Kidney epithelial cell (primary cell): Measurements from ENCODE around the gene RALGAPB. TPM values are rescaled to one million over a fixed set of nuclear protein-coding genes. Genes with fewer than 3 reads are reported as not detected.

ENCODE experiments used
- DNase-seq: peaks from one replicate; pipeline ENCODE4 v3.0.0-alpha.2; 2010; ENCODE audit warnings: low read depth
- H3K27me3 ChIP-seq: 2 replicates; pipeline ENCODE4 v1.6.0; 2011; ENCODE audit warnings: low read length; ENCODE audit not compliant: control insufficient read depth, insufficient read depth
- H3K36me3 ChIP-seq: 2 replicates; pipeline ENCODE4 v1.5.1; 2011; ENCODE audit warnings: low read length; ENCODE audit not compliant: control insufficient read depth, insufficient read depth
- H3K4me3 ChIP-seq: 2 replicates; pipeline ENCODE4 v1.5.1; 2011; ENCODE audit warnings: low read depth, mild to moderate bottlenecking, control low read depth, low read length
- total RNA-seq: library from RNA; depleted of rRNA; stranded (reverse); fragments of >200 nt; gene quantifications from 2 replicates; pipeline ENCODE4 v1.2.3, GENCODE V29; 2015
- TF ChIP-seq, protein P1 (sequence below): IDR thresholded peaks from 2 replicates; pipeline ENCODE4 v1.5.1; 2011; ENCODE audit warnings: mild to moderate bottlenecking, moderate library complexity, low read length, control low read depth, inconsistent platforms; ENCODE audit not compliant: insufficient read depth, poor library complexity, severe bottlenecking

RALGAPB gene
- total RNA-seq, 1 donor from 2014 or later, result 35.1 TPM

DNA sequence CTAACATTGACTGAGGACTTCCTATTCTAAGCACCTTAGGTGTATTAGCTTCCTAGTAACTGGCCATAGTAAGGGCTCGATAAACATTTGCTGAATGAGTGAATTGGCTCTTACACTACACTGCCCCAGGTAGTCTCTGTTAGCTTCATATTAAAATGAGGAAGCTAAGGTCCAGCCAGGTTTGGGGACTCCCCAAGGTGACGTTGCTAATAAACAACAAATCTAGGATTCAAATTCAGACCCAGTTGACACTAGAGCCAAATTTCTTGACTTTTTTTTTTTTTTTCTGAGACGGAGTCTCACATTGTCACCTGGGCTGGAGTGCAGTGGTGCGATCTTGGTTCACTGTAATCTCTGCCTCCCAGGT is 145.2 kb downstream of the RALGAPB start:
- TF ChIP-seq, protein P1, sequence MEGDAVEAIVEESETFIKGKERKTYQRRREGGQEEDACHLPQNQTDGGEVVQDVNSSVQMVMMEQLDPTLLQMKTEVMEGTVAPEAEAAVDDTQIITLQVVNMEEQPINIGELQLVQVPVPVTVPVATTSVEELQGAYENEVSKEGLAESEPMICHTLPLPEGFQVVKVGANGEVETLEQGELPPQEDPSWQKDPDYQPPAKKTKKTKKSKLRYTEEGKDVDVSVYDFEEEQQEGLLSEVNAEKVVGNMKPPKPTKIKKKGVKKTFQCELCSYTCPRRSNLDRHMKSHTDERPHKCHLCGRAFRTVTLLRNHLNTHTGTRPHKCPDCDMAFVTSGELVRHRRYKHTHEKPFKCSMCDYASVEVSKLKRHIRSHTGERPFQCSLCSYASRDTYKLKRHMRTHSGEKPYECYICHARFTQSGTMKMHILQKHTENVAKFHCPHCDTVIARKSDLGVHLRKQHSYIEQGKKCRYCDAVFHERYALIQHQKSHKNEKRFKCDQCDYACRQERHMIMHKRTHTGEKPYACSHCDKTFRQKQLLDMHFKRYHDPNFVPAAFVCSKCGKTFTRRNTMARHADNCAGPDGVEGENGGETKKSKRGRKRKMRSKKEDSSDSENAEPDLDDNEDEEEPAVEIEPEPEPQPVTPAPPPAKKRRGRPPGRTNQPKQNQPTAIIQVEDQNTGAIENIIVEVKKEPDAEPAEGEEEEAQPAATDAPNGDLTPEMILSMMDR, result no peak
- H3K27me3 ChIP-seq, result no peaks in the 10 kb centered on the region
- H3K4me3 ChIP-seq, result no peak overlapping the region
- H3K36me3 ChIP-seq, result no peaks in the 10 kb centered on the region
- DNase-seq, result no peak

DNA sequence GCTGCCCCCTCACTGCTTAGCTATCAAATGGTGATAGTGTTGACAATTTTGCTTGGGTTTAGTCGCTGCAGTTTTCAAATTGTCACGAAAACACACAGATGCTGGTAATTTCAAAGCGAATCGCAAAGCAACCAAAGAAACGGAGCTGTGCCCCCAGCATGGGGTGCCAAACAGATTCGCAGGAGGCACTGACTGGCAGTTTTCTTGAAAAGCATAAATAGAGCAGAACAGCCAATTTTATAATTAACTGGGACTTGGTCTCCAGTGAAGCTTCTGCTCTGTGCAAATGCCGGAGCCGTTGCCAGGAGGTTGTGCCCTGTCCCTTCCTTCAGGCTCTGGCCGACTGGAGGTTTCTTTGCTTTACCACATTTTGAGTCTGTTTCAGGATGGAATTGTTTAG is 147.8 kb downstream of the RALGAPB start:
- Histone ChIP-seq H3K27me3 (no peaks in the 10 kb centered on the region), H3K4me3 (no peak overlapping the region), H3K36me3 (no peaks in the 10 kb centered on the region)
- TF ChIP-seq, protein P1, result no peak
- no peak for DNase-seq

DNA sequence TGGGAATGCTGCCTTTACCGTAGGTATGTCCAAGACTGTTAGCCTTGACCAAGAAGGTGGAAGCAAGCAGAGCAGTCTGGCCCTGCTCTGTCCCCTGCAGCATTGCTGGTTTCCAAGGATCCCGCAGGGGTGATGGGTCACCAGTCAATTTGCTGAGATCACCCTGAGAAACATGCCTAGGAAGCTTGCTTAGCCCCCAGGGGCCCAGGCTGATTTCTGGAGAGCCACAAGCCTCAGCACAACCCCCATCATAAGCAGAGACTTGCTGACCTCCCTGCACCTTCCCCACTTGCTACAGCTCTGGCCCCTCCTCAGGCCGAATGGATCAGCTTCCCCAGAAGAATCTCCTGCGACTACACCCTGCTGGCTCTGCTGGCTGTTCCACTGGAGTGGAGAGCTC is 150.4 kb downstream of the RALGAPB start:
- Histone ChIP-seq H3K36me3 (no peaks in the 10 kb centered on the region), H3K4me3 (no peak overlapping the region), H3K27me3 (no peaks in the 10 kb centered on the region)
- DNase-seq, result no peak
- TF ChIP-seq, protein P1, result no peak

DNA sequence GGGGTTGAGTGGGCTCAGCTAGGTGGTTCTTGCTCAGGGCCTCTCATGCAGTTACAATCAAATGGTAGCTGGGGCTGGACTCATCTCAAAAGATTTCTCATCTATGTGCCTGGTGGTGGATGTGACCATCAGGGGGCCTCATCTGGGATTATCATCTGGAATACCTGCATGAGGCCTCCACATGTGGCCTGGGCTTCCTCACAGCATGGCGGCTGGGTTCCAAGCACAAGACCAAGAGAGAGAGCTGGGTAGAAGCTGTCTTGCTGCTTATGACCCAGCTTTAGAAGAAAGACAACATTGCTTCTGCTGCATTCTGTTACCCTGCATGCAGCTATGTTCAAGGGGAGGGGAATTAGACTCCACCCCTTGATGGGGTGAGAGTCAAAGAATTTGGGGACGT is 151.4 kb downstream of the RALGAPB start:
- DNase-seq, result no peak
- Histone ChIP-seq H3K4me3 (no peak overlapping the region), H3K36me3 (no peaks in the 10 kb centered on the region), H3K27me3 (no peaks in the 10 kb centered on the region)
- TF ChIP-seq, protein P1, result no peak

DNA sequence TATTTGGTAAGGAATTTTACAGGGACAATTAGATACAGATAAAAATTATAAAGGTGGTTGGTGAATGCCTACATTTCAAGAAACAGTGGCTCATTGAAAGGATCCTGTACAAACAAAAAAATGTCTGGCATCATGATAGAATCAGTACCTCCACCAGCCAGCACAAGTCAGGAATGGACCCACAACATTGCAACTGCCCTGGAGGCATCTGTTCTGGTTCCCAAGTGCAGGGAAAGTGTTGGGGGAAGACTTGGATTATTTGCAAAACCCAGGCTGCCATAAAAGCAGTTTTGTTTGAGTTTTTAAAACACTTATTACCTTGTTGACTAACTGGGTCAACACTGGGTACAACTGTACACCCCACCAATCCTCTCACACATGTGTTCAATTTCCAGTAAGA is 153.3 kb downstream of the RALGAPB start:
- Histone ChIP-seq H3K36me3 (no peaks in the 10 kb centered on the region), H3K4me3 (no peak overlapping the region), H3K27me3 (no peaks in the 10 kb centered on the region)
- TF ChIP-seq, protein P1, result no peak
- no peak for DNase-seq

DNA sequence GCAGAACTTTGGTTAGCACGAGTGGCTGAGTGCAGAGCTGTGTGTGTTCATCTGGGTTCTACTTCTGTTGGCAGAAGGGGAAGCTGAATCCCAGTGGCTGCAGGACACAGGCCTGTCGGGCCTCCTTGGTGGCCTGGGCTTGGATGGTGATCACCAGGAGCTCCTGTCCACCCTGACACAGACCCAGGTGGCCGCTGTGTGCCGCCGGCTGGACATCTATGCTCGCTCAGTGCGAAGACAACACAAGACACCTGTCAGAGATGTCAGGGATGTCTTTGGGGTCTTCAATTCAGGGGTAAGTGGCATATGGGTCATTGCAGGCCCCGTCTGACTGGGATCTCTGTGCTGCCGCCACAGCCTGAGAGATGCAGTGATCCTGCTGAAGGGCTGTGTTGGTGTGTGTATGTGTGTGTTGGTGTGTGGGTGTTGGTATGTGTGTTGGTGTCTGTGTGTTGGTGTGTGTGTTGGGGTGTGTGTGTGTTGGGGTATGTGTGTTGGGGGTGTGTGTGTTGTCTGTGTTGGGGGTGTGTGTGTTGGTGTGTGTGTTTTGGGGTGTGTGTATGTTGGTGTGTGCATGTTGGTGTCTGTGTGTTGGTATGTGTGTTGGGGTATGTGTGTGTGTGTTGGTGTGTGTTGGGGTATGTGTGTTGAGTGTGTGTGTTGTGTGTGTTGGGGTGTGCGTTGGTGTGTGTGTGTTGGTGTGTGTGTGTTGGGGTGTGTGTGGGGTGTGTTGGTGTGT is 154.4 kb downstream of the RALGAPB start:
- H3K27me3 ChIP-seq, result no peaks in the 10 kb centered on the region
- TF ChIP-seq, protein P1, result no peak
- no peak for DNase-seq
- no peak overlapping the region for H3K4me3 ChIP-seq
- no peaks in the 10 kb centered on the region for H3K36me3 ChIP-seq
